Femur (tissue), 1 donor: Measurements from ENCODE around the gene ZNF490.
"Not testable (repeated sequence)": the region's sequence is repeated elsewhere in the genome, so short reads cannot be mapped to it uniquely, and the experiment has no call there.

ENCODE experiments used
- DNase-seq: peaks from one replicate; pipeline ENCODE4 v3.0.0-alpha.2; 2017

ZNF490 gene

DNA sequence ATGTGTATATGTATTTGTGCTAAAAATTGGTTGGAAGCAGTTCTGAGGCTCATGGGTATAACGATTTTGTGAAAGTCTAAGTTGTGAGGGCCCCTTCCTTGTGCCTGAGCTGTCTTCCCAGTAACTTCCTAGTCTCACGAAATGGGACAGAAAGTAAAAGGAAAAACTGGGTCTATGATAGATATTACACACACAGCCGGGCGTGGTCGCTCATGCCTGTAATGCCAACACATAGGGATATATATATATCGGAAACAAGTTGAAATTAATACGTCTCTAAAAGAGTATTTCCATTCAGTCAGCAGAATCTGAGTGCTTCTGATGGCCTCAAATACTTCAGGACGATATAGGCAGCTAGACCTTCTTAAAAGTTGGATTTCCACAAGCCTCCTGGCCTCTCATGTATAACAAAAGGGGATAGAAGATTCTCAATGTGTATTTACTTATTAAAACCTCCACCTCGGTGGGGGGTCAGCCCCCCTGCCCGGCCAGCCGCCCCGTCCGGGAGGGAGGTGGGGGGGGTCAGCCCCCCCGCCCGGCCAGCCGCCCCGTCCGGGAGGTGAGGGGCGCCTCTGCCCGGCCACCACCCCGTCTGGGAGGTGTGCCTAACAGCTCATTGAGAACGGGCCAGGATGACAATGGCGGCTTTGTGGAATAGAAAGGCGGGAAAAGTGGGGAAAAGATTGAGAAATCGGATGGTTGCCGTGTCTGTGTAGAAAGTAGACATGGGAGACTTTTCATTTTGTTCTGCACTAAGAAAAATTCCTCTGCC lies 10.8 kb upstream of the ZNF490 start:
- not testable (repeated sequence) for DNase-seq

DNA sequence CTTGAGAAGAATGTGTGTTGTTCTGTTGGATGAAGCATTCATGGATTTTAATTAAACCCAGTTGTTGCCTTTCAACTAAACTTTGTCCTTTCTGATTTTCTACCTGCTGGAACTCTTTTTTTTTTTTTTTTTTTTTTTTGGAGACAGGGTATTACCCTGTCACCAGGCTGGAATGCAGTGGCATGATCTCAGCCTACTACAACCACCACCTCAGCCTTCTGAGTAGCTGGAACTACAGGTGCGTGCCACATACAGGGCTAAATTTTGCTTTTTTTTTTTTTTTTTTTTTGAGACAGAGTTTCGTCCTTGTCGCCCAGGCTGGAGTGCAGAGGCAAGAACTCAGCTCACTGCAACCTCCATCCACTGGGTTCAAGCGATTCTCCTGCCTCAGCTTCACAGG lies 7.0 kb upstream of the ZNF490 start:
- no peak for DNase-seq

DNA sequence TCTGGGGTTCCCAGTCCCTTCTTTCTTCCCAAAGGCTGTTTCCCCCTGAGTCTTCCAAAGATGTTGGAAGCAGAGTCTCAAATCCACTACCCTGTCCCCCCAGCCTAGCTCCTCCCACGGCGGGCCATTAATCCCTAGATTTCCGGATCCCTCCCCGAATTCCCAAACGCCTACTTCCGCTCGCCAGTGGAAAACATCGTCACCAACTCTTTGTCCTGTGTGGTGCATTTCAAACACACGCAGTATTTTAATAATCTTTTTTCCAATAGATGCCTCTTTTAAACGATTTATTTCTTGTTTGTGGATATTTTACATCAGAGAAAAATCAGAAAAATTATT lies 717 bp upstream of the ZNF490 start:
- DNase-seq = peak; percentile 91

DNA sequence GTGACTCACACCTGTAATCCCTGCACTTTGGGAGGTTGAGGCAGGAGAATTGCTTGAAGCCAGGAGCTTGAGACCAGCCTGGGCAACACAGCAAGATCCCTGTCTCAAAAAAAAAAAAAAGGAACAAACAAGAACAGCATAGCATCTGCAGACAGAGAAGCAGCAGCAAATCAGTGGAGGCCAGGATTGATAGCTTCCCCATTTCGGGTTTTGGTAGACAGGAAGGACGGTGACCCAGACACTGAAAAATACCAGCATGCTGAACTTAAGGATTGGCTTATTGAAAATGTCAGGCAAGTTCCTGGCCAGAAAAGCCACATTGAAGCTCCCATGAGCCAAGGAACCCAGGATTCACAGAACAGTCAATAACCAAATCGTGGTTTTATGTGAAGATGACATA lies 3.0 kb downstream of the ZNF490 start:
- no peak for DNase-seq

DNA sequence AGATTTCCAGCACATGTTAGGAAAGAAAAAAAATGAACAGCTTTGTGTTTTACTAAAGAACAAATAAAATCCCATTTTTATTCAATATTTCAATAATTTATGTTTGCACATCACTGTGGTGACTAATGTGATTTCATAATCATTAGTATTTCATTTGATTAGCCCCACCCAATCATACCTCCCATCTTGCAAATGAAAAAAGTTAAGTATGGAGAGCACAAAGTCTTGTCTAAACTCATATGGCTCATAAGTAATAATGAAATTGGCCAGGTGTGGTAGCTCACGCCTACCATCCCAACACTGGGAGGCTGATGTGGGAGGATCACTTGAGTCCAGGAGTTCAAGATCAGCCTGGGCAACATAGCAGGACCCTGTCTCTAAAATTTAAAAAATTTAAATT lies 3.8 kb downstream of the ZNF490 start:
- DNase-seq = no peak

DNA sequence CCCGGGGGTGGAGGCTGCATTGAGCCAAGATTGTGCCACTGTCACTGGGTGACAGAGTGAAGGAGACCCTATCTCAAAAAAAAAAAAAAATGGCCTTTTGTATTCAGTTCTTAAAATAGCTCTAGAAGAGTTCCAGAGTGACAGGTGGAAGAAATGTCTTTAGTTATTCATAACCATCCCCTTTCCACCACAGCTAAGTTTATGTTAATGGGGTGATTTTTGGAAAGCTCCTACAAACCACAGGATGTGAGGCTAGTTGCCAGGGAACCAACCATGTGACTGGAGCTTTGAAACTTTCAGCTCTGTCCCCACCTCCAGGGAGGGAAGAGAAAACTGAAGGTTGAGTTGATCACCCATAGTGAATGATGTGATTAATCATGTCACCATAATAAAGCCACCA lies 6.9 kb downstream of the ZNF490 start:
- no peak for DNase-seq

DNA sequence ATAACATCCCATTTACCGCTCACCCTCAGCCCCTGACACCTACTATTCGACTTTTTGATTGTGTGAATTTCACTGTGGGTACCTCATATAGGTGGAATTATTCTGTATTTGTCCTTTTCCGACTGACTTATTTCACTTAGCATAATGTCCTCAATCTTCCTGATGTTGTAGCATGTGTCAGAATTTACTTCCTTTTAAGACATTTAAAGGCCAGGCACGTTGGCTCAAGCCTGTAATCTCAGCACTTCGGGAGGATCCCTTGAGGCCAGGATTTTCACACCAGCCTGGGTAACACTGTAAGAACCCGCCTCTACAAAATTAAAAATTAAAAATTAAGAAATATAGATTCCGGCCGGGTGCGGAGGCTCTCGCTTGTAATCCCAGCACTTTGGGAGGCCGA lies 13.0 kb downstream of the ZNF490 start:
- DNase-seq = no peak

DNA sequence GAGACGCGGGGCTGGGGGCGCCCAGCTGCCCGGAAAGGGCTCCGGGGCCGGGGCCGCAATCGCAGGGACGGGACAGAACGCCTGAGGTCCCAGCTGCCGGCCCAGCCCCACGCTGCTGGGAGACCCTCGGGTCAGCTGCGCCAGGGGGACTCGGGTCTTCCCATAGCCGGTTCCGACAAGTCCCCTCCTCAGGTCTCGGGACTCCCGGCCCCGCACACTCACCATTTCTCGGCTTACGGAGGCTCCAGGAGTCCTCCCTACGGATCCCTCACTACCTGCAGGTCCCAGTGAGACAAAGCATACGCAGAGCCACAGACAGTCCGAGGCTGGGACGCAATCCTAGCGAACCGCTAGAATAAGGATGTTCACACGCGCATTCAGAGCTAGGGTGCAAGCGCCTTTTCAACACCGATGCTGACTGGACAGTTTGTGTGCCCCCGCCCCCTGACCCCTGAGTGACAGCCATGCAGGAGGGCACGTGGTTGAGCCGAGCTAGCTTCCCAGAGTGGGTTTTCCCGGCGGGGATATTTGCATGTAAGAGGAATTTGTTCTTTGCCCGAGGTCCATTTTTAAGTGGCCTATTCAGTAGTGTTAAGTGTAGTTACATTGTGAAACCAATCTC lies 13.6 kb downstream of the ZNF490 start:
- DNase-seq = no peak

DNA sequence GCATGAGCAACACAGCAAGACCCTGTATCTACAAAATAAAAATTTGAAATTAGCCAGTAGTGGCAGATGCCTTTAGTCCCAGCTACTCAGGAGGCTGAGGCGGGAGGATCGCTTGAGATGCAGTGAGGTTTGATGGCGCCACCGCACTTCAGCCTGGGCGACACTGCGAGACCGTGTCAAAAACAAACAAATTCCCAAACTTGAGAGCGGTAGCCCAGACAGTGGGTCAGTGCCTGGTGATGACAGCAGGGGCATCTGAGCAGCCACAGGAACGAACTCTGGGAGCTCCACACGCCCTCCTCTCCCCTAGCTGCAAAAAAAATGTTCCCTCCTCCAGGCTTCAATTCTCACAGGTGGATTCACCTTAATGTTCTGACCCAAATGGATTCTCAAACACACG lies 14.1 kb downstream of the ZNF490 start:
- no peak for DNase-seq

DNA sequence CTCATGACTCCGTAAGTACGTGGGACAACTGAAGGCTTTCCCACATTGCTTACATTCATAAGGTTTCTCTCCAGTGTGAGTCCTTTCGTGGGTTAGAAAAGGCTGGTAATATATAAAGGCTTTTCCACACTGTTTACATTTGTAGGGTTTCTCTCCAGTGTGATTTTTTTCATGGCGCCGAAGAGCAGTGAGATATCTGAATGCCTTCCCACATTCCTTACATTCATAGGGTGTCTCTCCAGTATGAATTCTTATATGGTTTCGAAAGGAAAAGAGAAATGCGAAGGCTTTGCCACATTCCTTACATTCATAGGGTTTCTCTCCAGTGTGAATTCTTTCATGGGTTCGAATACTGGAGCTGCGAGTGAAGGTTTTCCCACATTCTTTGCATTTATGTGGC lies 29.5 kb downstream of the ZNF490 start:
- no peak for DNase-seq

DNA sequence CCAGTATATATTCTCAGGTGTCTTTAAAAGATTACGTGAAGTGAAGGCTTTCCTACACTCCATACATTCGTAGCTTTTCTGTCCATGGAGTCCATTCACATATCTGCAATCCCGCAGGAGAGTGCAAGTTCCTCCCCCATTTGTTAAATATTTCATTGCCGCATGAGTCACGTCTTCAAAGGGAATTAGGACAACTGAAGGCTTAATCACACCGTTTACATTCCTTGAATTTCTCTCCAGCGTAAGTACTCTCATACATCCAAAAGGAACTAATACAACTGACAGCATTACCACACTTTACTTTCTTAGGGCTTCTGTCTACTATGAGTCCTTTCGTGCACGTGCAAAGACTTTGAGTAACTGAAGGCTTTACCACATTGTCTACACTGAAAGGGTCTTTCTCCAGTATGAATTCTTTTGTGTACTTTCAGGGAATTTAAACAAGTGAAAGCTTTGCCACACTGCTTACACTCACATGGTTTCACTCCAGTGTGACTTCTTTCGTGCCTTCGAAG lies 30.4 kb downstream of the ZNF490 start:
- DNase-seq = no peak

DNA sequence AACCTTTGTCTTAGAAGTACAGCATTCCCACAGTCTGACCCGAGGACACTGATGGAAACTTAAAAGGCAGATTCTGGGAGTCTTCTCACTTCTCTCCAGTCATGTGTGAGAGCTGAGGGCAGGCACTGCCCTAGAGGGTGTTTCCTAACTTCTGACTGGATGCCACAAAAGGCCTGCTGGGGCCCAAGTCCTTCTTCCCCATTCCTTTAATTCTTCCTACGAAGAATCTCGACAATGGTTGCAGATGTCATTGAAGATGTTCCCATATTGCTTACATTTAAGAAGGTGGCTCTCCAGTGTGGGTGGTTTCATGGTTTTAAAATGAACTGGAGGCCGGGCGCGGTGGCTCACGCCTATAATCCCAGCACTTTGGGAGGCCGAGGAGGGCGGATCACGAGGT lies 32.0 kb downstream of the ZNF490 start:
- no peak for DNase-seq

DNA sequence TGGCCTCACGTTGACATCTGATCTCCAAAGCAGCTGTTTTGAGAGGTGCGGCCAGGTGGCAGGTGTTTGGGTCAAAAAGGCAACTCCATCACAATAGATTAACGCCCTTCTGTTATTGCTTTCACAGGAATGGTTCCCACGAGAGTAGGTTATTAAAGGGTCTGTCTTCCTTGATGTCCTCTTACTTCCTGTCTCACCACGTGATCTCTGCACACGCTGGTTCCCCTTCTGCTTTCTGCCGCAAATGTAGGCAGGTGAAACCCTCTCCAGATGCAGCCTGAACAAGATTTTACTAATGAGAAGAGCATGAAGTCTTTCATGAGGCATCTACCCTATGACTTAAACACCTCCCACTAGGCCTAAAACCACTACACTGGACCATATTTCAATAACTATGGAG lies 36.6 kb downstream of the ZNF490 start:
- DNase-seq = no peak

DNA sequence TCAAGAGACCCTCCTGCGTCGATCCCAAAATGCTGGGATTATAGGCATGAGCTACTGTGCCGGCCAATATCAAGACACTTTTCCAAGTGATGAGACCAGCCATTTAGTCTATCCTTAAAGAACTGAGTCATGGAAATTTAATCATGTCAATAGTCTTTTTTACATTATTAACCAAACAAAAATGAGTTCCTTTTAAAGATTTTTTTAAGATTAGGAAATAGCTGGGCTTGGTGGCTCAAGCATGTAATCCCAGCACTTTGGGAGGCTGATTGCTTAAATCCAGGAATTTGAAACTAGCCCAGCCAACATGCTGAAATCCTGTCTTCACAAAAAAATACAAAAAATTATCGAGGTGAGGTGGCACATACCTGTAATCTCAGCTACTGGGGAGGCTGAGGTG lies 42.7 kb downstream of the ZNF490 start:
- no peak for DNase-seq

DNA sequence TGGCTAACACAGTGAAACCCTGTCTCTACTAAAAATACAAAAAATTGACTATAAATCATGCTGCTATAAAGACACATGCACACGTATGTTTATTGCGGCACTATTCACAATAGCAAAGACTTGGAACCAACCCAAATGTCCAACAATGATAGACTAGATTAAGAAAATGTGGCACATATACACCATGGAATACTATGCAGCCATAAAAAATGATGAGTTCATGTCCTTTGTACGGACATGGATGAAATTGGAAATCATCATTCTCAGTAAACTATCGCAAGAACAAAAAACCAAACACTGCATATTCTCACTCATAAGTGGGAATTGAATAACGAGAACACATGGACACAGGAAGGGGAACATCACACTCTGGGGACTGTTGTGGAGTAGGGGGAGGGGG lies 44.2 kb downstream of the ZNF490 start:
- not testable (repeated sequence) for DNase-seq

DNA sequence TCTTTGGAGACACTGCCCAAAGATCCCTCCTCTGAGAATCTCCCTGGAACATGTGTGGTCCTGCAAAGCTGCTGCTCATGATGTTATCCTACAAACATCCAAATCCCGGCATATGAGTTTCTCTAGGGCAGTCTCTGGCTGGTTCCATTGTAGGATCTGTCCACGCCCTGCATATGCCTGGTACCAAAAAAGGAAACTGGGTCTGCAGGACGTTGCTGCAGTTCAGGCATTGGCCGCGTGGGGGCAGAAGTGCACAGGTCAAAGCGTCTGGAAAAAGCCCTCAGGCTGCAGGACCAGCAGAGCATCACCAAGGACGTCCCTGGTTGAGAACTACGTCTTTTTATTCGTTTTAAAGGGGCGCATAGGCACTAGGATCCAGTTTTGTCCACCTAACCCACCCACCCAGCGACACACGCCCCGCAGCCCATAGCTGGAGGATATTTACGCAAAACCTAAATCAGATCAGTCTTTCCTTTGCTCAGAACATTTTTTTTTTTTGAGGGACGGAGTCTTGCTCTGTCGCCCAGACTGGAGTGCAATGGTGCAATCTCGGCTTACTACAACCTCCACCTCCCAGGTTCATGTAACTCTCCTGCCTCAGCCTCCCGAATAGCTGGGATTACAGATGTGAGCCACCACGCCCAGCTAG lies 46.5 kb downstream of the ZNF490 start:
- DNase-seq = peak; percentile 91

DNA sequence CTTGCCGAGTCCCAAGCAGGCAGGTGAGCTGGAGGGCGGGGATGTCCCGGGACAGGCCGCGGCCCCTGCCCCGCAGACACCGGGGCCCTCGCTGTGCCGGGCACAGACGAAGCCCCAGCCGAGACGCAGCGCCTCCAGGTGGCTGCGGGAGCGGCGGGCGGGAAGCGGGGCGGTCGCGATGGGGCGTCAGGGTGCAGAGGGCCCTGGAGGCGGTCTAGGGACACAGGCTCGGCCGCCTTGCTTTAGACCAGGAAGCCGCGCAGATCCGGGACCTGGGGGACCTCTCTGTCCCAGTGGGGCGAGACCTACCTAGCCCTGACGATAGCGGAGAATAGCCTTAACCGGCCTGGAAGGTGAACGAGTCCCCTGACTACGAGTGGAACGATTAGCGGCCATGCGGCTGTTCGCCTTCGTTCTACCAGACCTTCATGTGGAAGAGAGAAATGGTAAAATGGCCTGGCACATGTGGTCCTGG lies 55.1 kb downstream of the ZNF490 start:
- DNase-seq = no peak

DNA sequence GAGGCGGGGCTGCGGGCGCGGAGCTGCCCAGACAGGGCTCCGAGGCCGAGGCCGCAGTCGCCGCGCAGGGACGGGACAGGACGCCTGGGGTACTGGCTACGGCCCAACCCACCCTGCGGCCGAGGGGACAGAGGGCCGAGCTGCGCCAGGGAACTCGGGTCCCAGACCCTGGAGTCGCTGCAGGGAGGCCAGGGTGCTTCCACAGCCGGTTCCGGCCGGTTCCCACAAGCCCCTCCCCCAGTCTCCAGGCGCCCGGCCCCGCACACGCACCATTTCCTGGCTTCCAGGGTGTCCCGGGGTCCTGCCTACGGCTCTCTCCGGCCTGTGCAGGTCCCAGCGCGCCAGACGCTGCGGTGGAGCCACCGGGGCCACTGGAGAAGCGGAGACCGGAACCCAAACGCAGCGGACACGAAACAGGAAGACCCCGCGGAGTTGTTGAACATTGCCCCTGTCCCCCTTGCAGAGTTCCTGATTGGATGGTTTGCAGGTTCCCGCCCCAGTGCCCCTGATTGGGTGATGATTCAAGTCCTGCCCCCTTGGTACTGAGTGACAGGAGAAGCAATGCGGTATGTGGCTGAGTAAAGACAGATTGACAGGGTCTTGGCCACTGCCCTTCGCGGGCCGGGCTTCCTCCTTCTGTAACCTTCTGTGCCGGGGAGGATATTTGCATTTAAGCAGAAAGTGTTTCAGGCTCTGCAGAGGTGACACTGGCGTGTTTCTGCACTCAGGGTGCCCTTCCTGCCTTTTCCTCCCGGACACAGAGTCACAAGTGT lies 59.4 kb downstream of the ZNF490 start, which contains the start of gene ZNF564:
TSS of gene ZNF564 (minus strand) at position 423 of the 773 bp plus-strand sequence. CDS start at position 273, 150 bp downstream.
- peak; percentile 99 for DNase-seq

DNA sequence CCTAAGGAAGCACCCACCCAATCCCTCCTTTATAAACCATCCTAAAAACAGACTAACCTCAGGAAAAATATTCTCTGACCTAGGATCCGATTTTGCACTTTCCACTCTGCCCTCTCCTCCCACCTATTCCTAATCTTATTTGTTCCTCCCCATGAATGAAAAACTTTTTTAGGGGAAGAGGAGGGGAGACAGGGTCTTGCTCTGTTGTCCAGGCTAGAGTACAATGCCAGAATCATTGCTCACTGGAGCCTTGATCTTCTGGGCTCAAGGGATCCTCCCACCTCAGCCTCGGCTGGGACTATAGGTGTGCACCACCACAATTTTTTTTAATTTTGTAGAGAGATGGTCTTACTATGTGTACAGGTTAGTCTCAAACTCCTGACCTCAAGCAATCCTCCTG lies 63.7 kb downstream of the ZNF490 start:
- no peak for DNase-seq

DNA sequence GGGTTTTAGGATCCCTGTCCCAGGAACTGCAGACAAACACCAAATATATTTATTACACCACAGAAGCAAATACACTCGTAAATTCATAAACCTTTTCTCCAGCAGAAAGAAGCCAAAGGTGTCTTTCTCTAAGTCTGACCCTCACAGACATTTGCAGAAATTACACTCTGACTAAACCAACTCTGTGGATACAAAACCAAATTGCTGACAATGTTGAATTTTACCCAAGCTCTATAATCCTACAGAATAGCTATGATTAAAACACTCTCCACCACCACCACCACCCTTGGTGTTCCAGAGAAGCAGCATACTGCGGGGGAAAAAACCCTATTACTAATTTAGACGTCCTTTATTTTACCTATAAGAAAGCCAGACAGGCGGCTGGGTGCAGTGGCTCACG lies 64.5 kb downstream of the ZNF490 start:
- no peak for DNase-seq

DNA sequence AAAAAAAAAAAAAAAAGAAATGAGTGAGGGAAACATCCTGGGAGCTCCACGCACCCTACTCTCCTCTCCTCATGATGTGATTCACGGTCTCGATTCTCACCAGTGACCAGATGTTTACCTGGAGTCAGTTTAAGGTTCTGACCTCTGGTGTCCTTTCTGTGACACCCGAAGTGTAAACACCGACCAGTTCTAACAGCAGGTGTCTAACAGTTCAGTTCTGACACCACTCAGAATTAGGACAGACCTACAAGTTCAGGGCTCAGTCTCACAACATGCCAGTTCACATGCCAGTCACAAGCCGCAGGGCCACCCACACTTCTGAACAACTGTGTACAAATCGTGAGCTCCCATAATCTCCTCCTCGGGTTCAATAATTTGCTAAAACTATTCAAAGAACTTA lies 65.3 kb downstream of the ZNF490 start:
- no peak for DNase-seq

DNA sequence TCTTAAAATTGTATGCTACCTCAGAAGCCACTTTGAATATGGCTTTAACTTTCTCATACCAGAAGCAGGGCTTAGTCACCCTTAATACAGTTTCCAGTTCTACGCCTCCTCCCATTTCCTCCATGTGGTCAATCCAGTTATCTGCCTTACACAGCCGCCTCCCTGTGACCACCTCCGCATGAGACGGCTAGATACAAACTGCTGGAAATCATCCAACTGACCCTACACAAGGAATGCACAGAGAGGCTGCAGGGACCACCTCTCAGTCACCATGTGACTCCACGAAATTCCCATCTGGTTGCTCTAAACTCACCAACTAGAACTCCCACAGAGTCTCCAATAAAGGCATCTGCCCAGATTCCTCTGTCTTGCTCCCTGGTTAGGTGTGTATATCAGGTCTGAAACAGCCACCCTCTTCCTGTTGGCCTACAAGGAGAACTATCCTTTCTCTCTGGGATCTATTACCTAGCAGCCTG lies 66.2 kb downstream of the ZNF490 start:
- no peak for DNase-seq

DNA sequence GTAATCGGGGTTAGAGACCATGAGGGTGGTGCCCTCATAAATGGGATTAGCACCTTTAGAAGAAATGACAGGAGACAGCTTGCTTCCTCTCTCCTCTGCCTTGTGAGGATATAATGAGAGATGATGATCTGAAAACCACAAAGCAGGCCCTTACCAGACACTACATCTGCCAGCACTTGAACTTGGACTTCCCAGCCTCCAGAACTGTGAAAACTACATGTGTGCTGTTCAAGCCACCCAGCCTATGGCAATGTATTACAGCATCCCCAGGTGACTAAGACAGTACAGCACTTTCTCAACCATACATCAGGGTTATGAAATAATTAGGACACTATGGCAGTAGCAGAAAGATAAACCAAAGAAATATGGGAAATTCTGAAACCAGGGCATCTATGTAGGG lies 66.8 kb downstream of the ZNF490 start:
- DNase-seq = no peak
